Activated CD8-positive, alpha-beta memory T cell treated with anti-CD3 and anti-CD28 coated beads for 1 hour (primary cell): ENCODE results near the gene SFI1.
"Not testable (repeated sequence)": the region's sequence is repeated elsewhere in the genome, so short reads cannot be mapped to it uniquely, and the experiment has no call there.

Experiments
- DNase-seq, 2 donors: peaks; one replicate each; pipeline ENCODE4 v3.0.0-alpha.2; 2020; ENCODE audit warnings: low read depth in 1 of 2; ENCODE audit errors: extremely low read depth in 1 of 2

SFI1 gene

GRCh38 chr22:31540966-31541365, 44.6 kb downstream of the SFI1 start:
- DNase-seq, result no peak

- no peak for DNase-seq
Measured at GRCh38 chr22:31544481-31545480, 48.4 kb downstream of the SFI1 start.

- DNase-seq, result no peak
Measured at GRCh38 chr22:31550871-31551370, 54.6 kb downstream of the SFI1 start.

GRCh38 chr22:31556627-31557203, 60.4 kb downstream of the SFI1 start:
- DNase-seq, result no peak

- DNase-seq, result not testable (repeated sequence)
Measured at GRCh38 chr22:31558546-31558945, 62.2 kb downstream of the SFI1 start.

GRCh38 chr22:31561238-31561887, 65.0 kb downstream of the SFI1 start:
- DNase-seq, result no peak

GRCh38 chr22:31561970-31562369, 65.6 kb downstream of the SFI1 start:
- DNase-seq, result no peak

GRCh38 chr22:31566484-31566883, 70.1 kb downstream of the SFI1 start:
- no peak for DNase-seq

- no peak for DNase-seq
Measured at GRCh38 chr22:31567196-31567595, 70.9 kb downstream of the SFI1 start.

GRCh38 chr22:31567702-31568101, 71.4 kb downstream of the SFI1 start:
- DNase-seq, result no peak

GRCh38 chr22:31569126-31569525, 72.8 kb downstream of the SFI1 start:
- DNase-seq, result no peak

GRCh38 chr22:31572939-31573338, 76.6 kb downstream of the SFI1 start:
- no peak for DNase-seq

- no peak for DNase-seq
Measured at GRCh38 chr22:31574055-31574670, 77.8 kb downstream of the SFI1 start.

- DNase-seq, result no peak
Measured at GRCh38 chr22:31575190-31575589, 78.9 kb downstream of the SFI1 start.

- DNase-seq, result no peak
Measured at GRCh38 chr22:31577711-31578110, 81.4 kb downstream of the SFI1 start.

GRCh38 chr22:31578171-31578570, 81.8 kb downstream of the SFI1 start:
- DNase-seq, result no peak

- DNase-seq, result no peak
Measured at GRCh38 chr22:31579835-31580242, 83.5 kb downstream of the SFI1 start.

- no peak for DNase-seq
Measured at GRCh38 chr22:31583861-31584485, 87.6 kb downstream of the SFI1 start.

GRCh38 chr22:31584804-31585160, 88.4 kb downstream of the SFI1 start:
- no peak for DNase-seq

GRCh38 chr22:31585161-31585859, 89.0 kb downstream of the SFI1 start:
- no peak for DNase-seq
